HCT116 (cell line): ENCODE results near the gene OFD1. TPM values are rescaled to one million over a fixed set of nuclear protein-coding genes. Genes with fewer than 3 reads are reported as not detected.

ENCODE experiments used
- ATAC-seq: fragments of 200-7000 bp; cut with Tn5 transposase; 2 replicates; pipeline ENCODE4 v1.9.1; 2020; ENCODE audit warnings: mild to moderate bottlenecking, moderate library complexity
- BruUV-seq: library from RNA; stranded (reverse); fragments of 400-500 nt; replicated peaks from 2 replicates; lab custom pipeline; 2021; lab: Mats Ljungman, UMichigan
- CTCF ChIA-PET: fragments of 300-600 bp; sonication (Branson Sonifier 250); formaldehyde crosslinking; loops from one replicate; lab custom pipeline; 2021; ENCODE audit warnings: antibody characterized with exemption; lab: Charles Lee
- POLR2A ChIA-PET: fragments of 300-600, 350-600 bp; sonication (Branson Sonifier 250); formaldehyde crosslinking; loops from one replicate; lab custom pipeline; 2021; ENCODE audit warnings: antibody characterized with exemption; lab: Charles Lee
- RAD21 ChIA-PET, 2 experiments: fragments of 300-600 bp; sonication (Branson Sonifier 250); formaldehyde crosslinking; loops; one replicate each; lab custom pipeline; 2023; ENCODE audit warnings: low total read pairs in 2 of 2; ENCODE audit not compliant: uncharacterized antibody in 2 of 2, unreplicated experiment in 2 of 2, low non-redundant PET in 1 of 2; lab: Charles Lee
- DNase-seq: peaks from one replicate; pipeline ENCODE4 v3.0.0-alpha.2; 2010; ENCODE audit warnings: low read depth, low spot score
- H2AFZ ChIP-seq: fragments of 200-600 bp; shearing (Covaris generic), sonication (generic); 2 replicates; pipeline ENCODE4 v1.6.1; 2017; ENCODE audit warnings: low read depth, mixed run types, mixed read lengths, antibody characterized with exemption, low read length; ENCODE audit not compliant: poor library complexity, severe bottlenecking
- H3K27ac ChIP-seq: 2 replicates; pipeline ENCODE4 v1.5.1; 2012; ENCODE audit warnings: low read depth, low read length
- H3K27me3 ChIP-seq: fragments of 200-600 bp; sonication (generic); 2 replicates; pipeline ENCODE4 v1.6.1; 2016; ENCODE audit warnings: mixed run types, low read length, mixed read lengths; ENCODE audit not compliant: insufficient read depth
- H3K36me3 ChIP-seq, 2 experiments: fragments of 200-500 bp in 1 of 2; fragments of 200-600 bp in 1 of 2; sonication (Bioruptor generic) in 1 of 2; sonication (generic) in 1 of 2; 2 replicates each; pipeline versions ENCODE4 v1.5.1 to v1.6.1; 2014 to 2016; ENCODE audit warnings: low read length in 2 of 2, inconsistent platforms in 1 of 2, mixed read lengths in 1 of 2, mixed run types in 1 of 2; ENCODE audit not compliant: insufficient read depth in 2 of 2, control insufficient read depth in 1 of 2
- H3K4me1 ChIP-seq, 2 experiments: fragments of 200-600 bp in 1 of 2; sonication (generic) in 1 of 2; 2 replicates each; pipeline versions ENCODE4 v1.5.1 to v1.6.1; 2012 to 2017; ENCODE audit warnings: low read length in 2 of 2, inconsistent platforms in 1 of 2, mild to moderate bottlenecking in 1 of 2, mixed read lengths in 1 of 2, mixed run types in 1 of 2, moderate library complexity in 1 of 2; ENCODE audit not compliant: insufficient read depth in 2 of 2, control insufficient read depth in 1 of 2
- H3K4me2 ChIP-seq: fragments of 200-600 bp; sonication (generic); 2 replicates; pipeline ENCODE4 v1.6.1; 2017; ENCODE audit warnings: mixed run types, low read length, mixed read lengths
- H3K4me3 ChIP-seq, 2 experiments: fragments of 200-600 bp in 1 of 2; sonication (generic) in 1 of 2; replicated peaks in 1 of 2; 2 replicates each; pipeline ENCODE4 v1.5.1; 2011 to 2016; ENCODE audit warnings: low read length in 2 of 2, control low read depth in 1 of 2, low read depth in 1 of 2, mild to moderate bottlenecking in 1 of 2, mixed read lengths in 1 of 2, mixed run types in 1 of 2
- H3K79me2 ChIP-seq: fragments of 200-600 bp; sonication (generic); 2 replicates; pipeline ENCODE4 v1.6.1; 2017; ENCODE audit warnings: mild to moderate bottlenecking, mixed run types, low read length, moderate library complexity, mixed read lengths; ENCODE audit not compliant: insufficient read depth
- H3K9ac ChIP-seq: fragments of 200-600 bp; sonication (generic); 2 replicates; pipeline ENCODE4 v1.6.1; 2016; ENCODE audit warnings: low read length, mixed read lengths
- H3K9me2 ChIP-seq: fragments of 200-600 bp; sonication (generic), shearing (Covaris generic); 2 replicates; pipeline ENCODE4 v1.6.1; 2017; ENCODE audit warnings: mixed run types, mild to moderate bottlenecking, moderate library complexity; ENCODE audit not compliant: insufficient read depth
- H3K9me3 ChIP-seq, 2 experiments: fragments of 200-500 bp in 1 of 2; fragments of 200-600 bp in 1 of 2; sonication (Bioruptor generic) in 1 of 2; sonication (generic) in 1 of 2; 2 replicates each; pipeline ENCODE4 v1.6.1; 2014 to 2017; ENCODE audit warnings: low read length in 2 of 2, mixed read lengths in 2 of 2, inconsistent platforms in 1 of 2, low read depth in 1 of 2, mild to moderate bottlenecking in 1 of 2, mixed run types in 1 of 2, moderate library complexity in 1 of 2; ENCODE audit not compliant: control insufficient read depth in 1 of 2, insufficient read depth in 1 of 2
- H4K20me1 ChIP-seq: fragments of 200-600 bp; sonication (generic), shearing (Covaris generic); 2 replicates; pipeline ENCODE4 v1.6.1; 2017; ENCODE audit warnings: mixed run types, mild to moderate bottlenecking, moderate library complexity; ENCODE audit not compliant: insufficient read depth
- CBX3 ChIP-seq: IDR thresholded peaks from 2 replicates; pipeline ENCODE4 v1.6.1; 2012; ENCODE audit warnings: low read depth
- CEBPB ChIP-seq: IDR thresholded peaks from 2 replicates; pipeline ENCODE4 v1.6.1; 2012; ENCODE audit warnings: low read depth
- CTCF ChIP-seq, 3 experiments: fragments of 200-600 bp in 1 of 3; sonication (generic) in 1 of 3; IDR thresholded peaks in 2 of 3; conservative IDR thresholded peaks in 1 of 3; 2 replicates each; pipeline ENCODE4 v1.5.1; 2012 to 2017; ENCODE audit warnings: low read depth in 2 of 3, low read length in 2 of 3, antibody characterized with exemption in 1 of 3, borderline replicate concordance in 1 of 3, control low read depth in 1 of 3, mild to moderate bottlenecking in 1 of 3, mixed read lengths in 1 of 3, mixed run types in 1 of 3, moderate library complexity in 1 of 3; ENCODE audit not compliant: insufficient read depth in 1 of 3
- ELF1 ChIP-seq: IDR thresholded peaks from 2 replicates; pipeline ENCODE4 v1.6.1; 2012; ENCODE audit warnings: low read depth, borderline replicate concordance
- EZH2 ChIP-seq: fragments of 200-600 bp; sonication (generic); IDR thresholded peaks from 2 replicates; pipeline ENCODE4 v1.6.1; 2017; ENCODE audit warnings: antibody characterized with exemption, mixed run types
- EZH2phosphoT487 ChIP-seq: fragments of 200-600 bp; IDR thresholded peaks from 2 replicates; pipeline ENCODE4 v1.6.1; 2018; ENCODE audit warnings: antibody characterized with exemption, borderline replicate concordance
- JUND ChIP-seq: IDR thresholded peaks from 2 replicates; pipeline ENCODE4 v1.6.1; 2012
- RAD21 ChIP-seq: IDR thresholded peaks from 2 replicates; pipeline ENCODE4 v1.6.1; 2012; ENCODE audit warnings: low read depth, mild to moderate bottlenecking
- SP1 ChIP-seq: IDR thresholded peaks from 2 replicates; pipeline ENCODE4 v1.6.1; 2012; ENCODE audit warnings: low read depth
- SRF ChIP-seq: IDR thresholded peaks from 2 replicates; pipeline ENCODE4 v1.6.1; 2012; ENCODE audit warnings: low read depth
- TCF7L2 ChIP-seq: IDR thresholded peaks from 2 replicates; pipeline ENCODE4 v1.7.0; 2011; ENCODE audit warnings: borderline replicate concordance, inconsistent platforms; ENCODE audit not compliant: insufficient read depth, insufficient read length; ENCODE audit errors: extremely low read depth
- YY1 ChIP-seq: IDR thresholded peaks from 2 replicates; pipeline ENCODE4 v1.6.1; 2011; ENCODE audit warnings: low read length, low read depth, moderate library complexity, mild to moderate bottlenecking; ENCODE audit not compliant: insufficient replicate concordance; ENCODE audit errors: extremely low read depth
- ZFX ChIP-seq: fragments of 450-650 bp; IDR thresholded peaks from 2 replicates; pipeline ENCODE4 v1.6.1; 2017
- intact Hi-C: fragments of 100-400 bp; cut with micrococcal nuclease; formaldehyde crosslinking; loops from 2 replicates; pipeline ENCODE4 v1.10.0; 2022
- total RNA-seq: library from RNA; stranded (reverse); gene quantifications from one replicate; pipeline ENCODE4 v1.2.1, GENCODE V29; 2021; ENCODE audit not compliant: unreplicated experiment

OFD1 gene
- total RNA-seq, 1 experiment from 2014 or later: 18.0 TPM

GRCh38 chrX:13719192-13719856, 15.2 kb upstream of the OFD1 start:
- no peak overlapping the region for H3K4me3 ChIP-seq
- no peak overlapping the region for H3K4me2 ChIP-seq
- no peaks in the 10 kb centered on the region for H3K4me1 ChIP-seq
- H3K27me3 ChIP-seq: no peaks in the 10 kb centered on the region
- no peaks in the 10 kb centered on the region for H4K20me1 ChIP-seq
- no peaks in the 10 kb centered on the region for H3K9me3 ChIP-seq
- BruUV-seq: no TSS peak
- intact Hi-C loops: no loop called here
- H3K36me3 ChIP-seq: peaks cover 0 to 3% of the 10 kb centered on the region in 2 experiments; a peak in 3 of 4 replicates
- no peaks in the 10 kb centered on the region for H3K9me2 ChIP-seq
- no peak overlapping the region for H3K27ac ChIP-seq
- CTCF ChIA-PET: no interaction called here
- RAD21 ChIA-PET: interaction anchor here in 1 of 2 experiments (0.7 kb wide), 1 partner anchor 265 kb away, joined by 3 read pairs; no protein-coding TSS in a partner anchor
- no peak overlapping the region for H3K9ac ChIP-seq
- TF ChIP-seq CTCF (IDR thresholded peaks at IDR 0.05 in 2 of 3, conservative IDR thresholded peaks at IDR 0.05 in 1 of 3; ENCODE audit: borderline replicate concordance in 1 of 3, insufficient read depth in 1 of 3, low read depth in 2 of 3, low read length in 2 of 3) (no peak), ZFX (no peak), EZH2phosphoT487 (no peak)
- ATAC-seq: no peak
- no peak overlapping the region for H2AFZ ChIP-seq
- peaks cover 28% of the 10 kb centered on the region for H3K79me2 ChIP-seq
- no peak for DNase-seq
- POLR2A ChIA-PET: no interaction called here

GRCh38 chrX:13721371-13721770, 13.2 kb upstream of the OFD1 start:
- Histone ChIP-seq H3K9ac (no peak overlapping the region), H3K36me3 (peaks cover 0 to 1% of the 10 kb centered on the region in 2 experiments; a peak in 1 of 4 replicates), H3K4me1 (no peaks in the 10 kb centered on the region), H2AFZ (no peak overlapping the region), H3K27me3 (no peaks in the 10 kb centered on the region), H3K79me2 (peaks cover 31% of the 10 kb centered on the region), H4K20me1 (no peaks in the 10 kb centered on the region), H3K4me2 (no peak overlapping the region), H3K27ac (no peak overlapping the region), H3K9me3 (no peaks in the 10 kb centered on the region), H3K9me2 (no peaks in the 10 kb centered on the region), H3K4me3 (no peak overlapping the region)
- ChIA-PET CTCF (no interaction called here), RAD21 (no interaction called here), POLR2A (no interaction called here)
- no TSS peak for BruUV-seq
- intact Hi-C loops: no loop called here
- DNase-seq: no peak
- no peak for ATAC-seq
- no peak for TF ChIP-seq CEBPB
- TF ChIP-seq SP1: no peak
- TF ChIP-seq ZFX: no peak
- no peak for TF ChIP-seq EZH2
- no peak for TF ChIP-seq ELF1
- TF ChIP-seq YY1: no peak
- no peak for TF ChIP-seq SRF
- no peak for TF ChIP-seq RAD21
- no peak for TF ChIP-seq TCF7L2
- no peak for TF ChIP-seq EZH2phosphoT487
- no peak for TF ChIP-seq JUND
- no peak for TF ChIP-seq CBX3
